HG02870 (cell line): ENCODE data around the gene FN1.

Experiments
- ATAC-seq: cut with Tn5 transposase; IDR thresholded peaks from one replicate; pipeline ENCODE4 v1.9.1; 2021; ENCODE audit warnings: mild to moderate bottlenecking, moderate library complexity; ENCODE audit not compliant: unreplicated experiment

Gene FN1

DNA sequence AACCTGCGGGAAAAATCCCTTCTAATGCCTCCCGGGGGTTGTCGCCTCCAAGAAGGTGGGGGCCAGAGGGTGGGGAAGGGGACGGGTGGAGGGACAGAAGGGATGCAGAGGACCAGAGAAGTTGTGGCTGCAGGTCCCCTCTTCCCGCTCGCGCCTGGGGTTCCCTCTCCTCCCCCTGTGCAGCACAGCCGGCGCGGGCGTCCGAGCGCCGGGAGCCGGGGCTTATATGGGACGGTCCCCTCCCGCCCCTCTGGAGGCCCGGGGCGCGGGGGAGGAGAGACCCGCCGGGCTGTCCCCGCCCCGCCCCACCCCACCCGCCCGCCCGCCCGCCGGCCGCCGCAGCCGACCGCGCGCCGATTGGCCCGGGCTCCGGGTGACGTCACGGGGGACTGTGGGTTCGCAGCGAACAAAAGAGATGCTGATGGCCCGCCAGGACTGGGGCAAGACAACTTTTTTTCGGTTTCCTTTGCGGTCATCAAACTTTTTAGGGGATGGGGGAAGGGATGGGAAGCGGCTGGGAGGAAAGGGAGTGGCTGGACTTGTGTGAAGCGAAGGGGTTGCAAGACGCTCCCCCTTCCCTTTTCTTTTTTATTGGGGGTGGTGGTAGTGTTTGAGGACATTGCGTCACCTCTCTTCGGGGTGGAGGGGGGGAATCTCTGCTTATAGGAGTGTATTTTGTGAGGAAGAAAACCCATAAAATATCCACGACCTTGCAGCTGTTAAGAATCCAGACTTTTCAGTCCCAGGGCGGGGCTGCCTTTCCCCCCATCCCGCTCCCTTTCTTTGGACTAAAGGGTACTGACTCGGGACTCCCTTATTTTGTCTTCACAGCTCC is at the start of gene FN1:
Gene FN1 (minus strand): TSS at position 199 of the 835 bp plus-strand sequence. CDS start 266 bp downstream, outside the sequence.
- ATAC-seq, result peak; percentile 86

DNA sequence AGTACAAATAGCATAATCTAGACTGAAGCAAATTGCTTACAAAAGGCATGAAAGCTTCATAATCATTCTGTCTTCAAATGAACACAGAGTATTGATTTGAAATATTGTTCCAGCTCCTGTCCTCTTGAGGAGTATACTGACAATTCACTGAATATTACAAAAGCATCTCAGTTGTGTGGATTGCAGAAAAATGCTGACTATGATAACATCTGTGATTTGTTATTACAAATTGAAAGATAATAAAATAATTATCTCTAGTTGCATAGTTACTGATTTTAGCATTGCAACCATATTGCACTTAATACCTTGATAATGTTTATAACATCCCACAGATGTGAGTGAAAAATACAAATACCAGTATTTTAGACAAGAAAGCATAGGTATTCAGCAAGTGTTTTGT is 49.2 kb upstream of the FN1 start:
- ATAC-seq, result no peak

DNA sequence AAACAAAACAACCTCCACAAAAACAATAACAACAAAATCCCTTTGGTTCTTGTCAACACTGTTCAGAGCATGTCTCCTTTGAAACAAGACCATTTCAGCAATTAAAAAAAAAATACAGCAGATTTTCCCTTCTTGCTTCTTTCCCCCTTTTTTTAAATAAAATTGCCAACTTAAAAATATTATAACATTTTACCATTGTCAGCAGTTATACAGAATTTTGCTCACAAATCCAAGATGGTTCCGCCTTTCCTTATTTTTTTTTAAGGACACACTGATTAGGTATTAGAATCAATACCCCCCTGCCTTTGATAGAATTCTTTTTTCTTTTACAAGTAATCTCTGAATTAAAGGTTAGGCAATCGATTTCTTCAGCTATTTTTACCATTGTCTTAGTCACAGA is 48.7 kb upstream of the FN1 start:
- no peak for ATAC-seq

DNA sequence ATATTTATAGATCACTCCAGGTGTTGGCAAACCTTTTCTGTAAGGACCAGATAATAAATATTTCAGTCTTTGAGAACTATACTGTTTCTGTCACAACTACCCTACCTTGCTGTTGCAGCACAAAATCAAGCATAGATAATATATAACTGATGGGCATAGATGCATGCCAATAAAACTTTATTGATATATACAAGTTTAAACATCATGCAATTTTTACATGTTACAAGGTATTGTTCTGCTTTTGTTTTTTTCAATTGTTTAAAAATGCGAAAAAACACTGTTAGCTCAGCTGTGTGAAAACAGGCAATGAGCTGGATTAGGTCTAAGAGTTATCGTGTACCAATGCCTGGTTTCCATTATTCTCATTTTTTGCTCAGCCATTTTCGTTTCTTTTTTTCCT is 47.6 kb upstream of the FN1 start:
- no peak for ATAC-seq

DNA sequence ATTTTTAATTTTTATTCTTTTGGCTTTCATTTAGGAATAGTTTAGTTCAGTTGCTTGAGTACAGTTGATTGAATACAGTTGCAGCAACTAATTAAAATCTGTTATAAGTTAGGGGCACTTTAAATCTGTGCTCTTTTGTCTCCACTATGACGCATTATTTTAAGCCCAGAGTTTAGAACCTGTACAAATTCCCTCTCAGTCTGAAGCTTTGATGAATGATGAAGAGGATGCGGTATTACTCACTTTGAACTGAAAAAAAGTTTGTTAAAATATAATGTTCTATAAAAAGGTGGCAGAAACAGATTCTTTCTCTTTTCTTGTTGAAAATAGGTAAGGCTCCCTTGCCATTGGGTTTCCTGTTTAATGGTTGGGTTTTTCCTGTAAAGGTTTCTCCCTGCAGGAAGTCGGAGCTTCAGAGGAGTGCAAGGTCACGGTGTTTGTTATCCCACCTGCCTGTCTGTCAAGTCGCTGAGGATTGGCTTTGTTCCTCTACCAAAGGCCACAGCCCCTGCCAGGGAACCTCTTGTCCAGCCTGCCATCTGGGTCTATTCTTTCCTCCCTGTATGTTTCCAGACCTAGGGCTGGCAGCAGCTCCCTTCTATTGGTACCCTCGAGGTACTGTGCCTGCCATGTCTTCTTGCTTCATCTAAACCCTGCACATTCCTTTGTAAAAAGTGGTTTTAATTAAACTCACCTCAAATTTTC is 43.8 kb upstream of the FN1 start:
- ATAC-seq, result no peak

DNA sequence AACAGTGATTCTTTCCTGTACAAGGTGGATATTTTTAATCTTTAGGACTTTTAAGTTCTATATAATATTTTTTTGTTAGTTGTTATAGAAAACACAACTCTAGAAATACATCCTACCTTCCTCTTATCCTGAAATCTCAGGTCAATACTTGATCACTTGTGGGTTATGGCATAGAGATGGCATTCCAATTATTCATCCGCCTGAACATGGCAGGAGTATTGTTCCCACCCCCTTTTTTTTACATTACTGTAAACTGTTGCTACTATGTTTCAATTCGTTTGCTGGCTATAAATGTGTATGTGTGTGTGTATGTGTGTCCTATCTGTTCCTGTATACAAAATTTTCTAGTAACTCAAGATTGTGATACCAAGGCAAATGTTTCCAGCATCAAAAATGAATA is 43.3 kb upstream of the FN1 start:
- no peak for ATAC-seq

DNA sequence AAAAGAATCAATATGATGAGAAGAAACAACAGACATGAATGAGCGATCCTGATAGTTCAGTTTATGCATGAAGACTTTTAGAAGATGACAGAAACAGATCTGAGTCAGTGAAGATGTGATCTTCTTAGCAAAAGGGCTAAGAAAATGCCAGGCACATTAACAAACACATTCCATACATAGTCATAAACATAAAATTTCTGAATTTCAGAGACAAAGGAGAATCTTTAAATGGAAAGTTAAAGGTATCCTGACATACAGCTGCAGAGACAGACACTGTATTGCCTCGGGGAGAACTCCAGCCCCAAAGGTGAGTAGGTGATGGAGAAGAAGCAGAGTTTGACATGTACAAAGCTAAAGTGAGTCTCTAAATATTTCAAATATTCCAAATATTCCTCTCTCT is 40.6 kb upstream of the FN1 start:
- ATAC-seq, result no peak

DNA sequence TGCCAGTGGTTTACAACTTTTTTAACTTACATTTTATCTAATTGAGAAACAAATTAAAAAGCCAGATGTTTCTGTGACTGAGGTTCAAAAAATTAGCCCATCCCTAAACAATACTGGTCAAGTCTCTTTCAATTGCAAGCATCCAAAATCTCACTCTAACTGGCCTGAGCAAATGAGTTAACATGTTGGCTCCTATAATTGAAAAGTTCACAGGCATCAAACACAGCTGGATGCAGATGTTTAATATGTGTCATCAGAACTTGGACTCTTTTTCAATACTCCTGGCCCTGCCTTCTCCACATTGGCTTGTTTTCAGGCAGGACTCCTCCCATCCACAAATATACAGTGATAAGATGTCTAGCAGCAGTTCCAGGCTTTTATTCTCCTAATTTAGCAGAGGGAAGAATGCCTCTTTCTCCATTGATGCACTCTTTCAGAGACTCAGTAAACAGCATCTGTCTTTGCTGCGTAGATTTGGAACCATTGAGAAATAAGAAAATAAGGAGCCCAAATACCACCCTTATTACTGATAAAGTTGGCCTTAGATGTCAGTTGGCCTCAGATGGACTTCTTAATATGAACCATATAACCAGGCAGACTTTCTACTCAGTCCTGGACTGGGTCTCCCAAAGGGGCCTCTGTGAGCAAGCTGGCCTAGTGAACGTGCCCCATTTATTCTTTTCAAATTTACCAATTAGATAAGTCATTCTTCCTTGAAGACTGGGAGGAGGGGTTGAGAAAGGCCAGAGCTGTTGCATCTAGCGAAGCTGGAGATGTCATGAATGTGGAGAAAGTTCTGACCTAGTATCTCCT is 30.4 kb upstream of the FN1 start:
- ATAC-seq, result no peak

DNA sequence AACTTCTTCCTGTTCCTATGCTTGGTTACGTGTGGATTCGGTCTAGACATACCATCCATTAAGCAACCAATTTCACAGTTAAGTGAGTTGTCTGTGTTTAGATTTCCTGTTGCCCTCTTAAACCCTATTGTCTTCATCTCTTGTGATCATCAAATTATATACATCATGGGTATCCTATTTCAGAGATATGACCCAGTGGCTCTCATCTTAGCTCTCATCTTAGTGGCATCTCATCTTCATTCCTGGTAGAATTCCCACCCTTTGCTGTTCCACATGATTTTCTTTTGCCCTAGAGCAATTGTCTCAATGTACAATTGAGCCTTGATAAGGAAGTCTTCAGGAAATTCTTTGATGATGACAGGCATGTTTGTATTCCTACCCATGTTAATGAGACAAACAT is 29.4 kb upstream of the FN1 start:
- ATAC-seq, result no peak

DNA sequence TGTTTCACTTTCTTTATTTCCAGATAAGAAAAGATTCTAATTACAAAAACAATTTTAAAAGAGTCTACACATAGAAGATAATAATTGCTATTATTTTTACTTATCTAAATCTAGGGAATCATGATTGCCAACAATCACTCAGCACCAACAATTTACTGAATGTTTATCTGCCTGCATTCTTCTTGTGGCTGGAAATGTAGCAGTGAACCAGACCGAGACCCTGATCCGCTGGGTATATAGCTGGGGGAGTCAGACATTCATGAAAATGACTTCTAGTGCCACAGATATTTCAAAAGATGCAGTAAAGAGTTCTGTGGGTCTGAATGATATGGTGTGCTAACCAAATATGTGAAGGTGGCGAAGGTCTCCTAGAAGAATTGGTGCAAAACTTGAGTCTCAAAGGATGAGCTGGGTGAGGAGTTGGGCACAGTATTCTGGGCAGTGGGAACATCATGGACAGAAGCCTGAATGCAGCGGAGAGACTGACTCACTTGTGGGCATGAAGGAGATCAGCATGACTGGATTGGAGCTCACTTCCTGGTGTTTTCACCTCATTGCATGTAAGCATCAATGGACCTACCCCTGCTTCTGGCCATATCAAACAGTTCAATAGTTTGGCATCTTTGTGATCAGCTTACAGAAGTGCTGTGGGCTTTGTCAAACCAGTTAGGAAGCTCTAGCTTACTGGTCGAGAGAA is 26.1 kb upstream of the FN1 start:
- ATAC-seq, result no peak

DNA sequence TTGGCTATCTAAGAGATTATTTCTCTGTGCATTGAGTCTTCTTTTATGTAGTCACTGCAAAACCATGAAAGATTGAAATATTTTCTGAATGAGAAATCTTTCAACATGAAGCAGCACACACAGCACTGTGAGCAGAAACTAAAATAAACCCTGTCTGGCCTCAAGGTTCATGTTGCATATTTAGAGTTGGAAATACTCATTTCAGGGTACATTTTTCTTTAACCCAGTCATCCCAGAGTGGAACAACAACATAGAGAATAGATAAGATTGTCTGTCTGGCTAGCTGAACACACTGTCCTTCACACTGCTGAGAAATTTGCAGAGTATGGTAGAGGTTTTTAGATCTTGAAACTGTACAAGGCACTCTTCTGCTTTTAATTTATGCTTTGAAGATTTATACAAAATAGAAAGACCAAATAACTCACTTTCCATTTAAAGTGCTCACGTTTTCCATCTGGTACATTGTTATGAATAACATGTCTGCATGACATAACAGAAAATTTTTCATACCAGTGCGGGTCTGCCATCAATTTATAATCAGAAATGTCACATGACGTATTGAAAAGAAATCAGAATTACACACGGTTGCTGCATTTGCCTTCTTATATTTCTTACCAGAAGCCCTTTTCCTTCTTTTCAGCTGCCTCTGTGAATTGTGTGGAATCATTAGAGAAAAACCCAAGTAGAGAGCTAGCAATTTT is 25.0 kb upstream of the FN1 start:
- no peak for ATAC-seq

DNA sequence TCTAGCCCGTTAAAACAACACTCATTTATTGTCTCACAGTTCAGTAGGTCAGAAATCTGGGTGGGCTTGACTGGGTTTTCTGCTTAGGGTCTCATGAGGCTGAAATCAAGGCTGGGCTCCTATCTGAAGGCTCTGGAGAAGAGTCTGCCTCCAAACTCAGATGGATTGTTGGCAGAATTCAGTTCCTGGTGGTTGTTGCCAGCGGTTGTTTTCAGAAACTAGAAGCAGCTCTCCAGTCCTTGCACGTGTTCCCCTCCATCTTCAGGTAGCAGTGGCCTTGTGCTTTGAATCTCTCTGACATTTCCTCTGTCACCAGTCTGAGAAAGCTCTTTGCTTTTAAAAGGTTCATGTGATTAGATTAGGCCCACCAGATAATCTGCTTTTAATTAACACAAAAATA is 20.1 kb upstream of the FN1 start:
- no peak for ATAC-seq

DNA sequence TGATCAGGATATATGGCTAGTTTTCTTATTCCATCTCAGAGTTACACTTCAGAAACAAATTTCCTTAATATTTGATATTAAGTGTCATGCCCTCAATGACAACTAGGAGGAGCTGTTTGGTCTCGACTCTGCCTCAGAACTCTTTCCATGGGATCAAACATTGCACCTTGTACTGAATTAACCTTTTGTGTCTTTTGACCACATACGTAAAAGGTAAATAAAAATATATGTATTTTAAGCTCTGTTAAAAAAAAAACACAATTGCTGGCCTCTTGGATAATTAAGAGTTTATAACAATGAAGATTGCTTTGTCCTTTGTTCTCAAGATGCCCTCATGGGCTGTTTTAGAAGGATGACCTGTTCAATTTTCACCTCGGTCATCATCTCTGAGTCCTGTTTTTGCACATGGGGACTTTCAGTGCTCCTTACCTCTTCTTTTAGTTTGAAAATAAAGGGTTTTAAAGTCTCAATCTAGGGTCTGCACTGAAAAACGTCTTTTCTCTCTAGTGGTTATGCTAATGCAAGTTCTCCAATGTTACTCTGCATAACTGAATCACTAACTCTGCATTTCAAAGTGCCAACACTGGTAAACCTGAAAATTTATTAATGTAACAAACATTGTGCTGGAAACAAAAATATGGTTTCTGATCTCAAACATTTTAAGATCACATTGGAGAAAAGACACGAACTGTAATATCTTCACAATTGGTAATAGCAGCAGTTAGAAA is 18.8 kb upstream of the FN1 start:
- ATAC-seq, result peak; percentile 61

DNA sequence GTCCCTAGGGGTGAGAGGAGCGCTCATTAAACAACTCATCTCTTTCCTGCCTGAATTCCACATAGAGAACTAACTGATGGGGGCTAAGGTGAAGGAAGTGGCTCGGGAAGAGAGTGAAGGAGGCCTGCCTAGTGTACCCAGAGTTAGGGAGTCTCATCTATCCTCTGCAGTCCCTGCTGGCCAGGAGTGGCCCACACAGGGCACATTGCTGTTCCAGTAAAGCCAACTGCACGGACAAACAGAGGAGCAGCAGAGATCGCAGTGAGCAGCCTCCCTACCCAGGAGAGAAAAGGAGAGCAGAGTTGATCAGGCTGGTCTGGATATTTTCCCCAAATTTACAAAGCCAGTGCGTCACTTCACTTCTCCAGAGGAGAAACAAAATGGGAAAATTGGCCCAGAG is 16.9 kb upstream of the FN1 start:
- no peak for ATAC-seq

DNA sequence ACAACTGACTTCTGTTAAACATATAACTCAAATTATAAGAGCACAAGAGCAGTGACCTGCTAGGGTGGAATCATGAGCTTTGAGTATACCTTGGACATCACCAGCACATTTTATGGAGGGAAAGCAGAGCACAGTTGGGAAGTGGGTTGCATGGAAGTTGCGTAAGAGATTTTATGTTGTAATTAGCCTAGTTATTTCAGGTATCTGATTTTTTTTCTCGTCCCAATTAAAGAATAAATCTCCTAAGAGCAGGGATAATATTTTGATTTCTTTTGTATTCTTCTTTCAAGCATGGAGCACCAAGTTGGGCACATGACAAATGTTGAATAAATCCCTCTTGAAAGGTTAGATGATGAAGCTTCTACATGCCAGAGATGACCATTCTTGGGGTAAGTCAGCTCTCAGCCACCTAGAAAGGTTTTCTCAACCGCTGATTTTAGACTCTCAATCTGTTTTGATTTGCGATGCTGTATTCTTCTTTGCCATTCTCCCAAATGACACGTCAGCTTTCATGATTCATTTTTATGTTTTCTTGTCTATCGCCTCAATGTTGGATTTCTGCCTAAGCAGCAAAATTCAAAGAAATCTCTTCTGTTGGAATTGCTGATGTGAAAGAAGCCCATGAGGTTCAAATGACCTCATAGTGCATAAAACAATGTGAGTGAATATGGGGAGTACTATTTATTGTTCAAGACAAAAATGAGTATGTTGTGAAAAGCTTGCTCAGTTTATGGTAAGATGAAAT is 15.3 kb upstream of the FN1 start:
- ATAC-seq, result no peak

DNA sequence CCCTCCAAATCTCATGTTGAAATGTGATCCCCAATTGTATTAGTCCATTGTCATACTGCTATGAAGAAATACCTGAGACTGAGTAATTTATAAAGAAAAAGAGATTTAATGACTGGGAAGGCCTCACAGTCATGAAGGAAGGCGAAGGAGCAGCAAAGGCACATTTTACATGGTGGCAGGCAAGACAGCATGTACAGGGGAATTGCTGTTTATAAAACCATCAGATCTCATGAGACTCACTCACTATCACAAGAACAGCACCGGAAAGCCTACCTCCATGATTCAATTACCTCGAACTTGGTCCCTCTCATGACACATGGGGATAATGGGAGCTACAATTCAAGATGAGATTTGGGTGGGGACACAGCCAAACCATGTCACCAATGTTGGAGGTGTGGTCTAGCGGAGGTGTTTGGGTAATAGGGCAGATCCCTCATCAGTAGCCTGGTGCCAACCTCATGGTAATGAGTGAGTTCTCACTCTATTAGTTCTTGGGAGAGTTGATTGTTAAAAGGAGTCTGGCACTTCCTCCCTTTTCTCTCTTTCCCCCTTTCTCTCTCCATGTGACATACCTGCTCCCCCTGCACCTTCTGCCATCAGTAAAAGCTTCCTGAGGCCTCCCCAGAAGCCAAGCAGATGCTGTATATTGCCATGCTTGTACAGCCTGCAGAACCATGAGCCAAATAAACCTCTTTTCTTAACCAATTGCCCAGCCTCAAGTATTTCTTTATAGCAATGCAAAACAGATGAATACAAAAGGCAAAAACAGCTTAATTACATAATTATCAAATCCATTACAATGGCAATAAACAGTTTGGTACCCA is 14.5 kb upstream of the FN1 start:
- no peak for ATAC-seq

DNA sequence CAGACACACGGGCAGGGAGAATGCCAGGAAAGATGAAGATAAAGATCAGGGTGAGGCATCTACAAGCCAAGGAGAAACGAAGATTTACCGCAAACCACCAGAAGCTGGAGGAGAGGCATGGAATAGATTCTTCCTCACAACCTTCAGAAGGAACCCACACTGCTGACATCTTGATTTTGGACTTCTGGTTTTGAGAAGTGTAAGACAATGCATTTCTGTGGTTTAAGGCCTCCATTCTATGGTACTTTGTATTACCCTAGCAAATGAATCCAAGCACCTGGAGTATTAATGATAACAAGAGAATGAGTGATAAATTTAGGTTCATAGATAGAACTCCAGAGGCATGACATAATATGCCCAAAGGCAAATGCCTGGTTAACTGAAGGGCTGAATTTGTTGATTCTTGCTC is 11.8 kb upstream of the FN1 start:
- no peak for ATAC-seq

DNA sequence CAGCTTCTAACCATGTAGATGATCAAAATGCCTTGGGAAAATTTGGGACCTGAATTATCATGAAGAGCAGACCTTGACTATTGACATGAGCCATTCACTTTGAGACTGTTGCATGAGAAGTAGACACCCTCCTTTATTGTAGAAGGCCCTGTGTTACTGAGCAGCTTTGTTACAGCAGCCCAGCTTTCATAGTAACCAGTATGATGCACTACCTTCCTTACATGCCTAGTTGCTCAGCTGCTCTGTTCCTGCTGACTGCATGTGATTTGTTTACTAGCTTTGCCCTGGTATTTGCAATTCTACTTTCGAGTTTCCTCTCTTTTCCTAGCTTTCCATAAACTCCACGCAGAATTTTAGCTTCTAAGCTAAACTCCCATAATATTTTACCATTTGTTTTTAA is 11.2 kb upstream of the FN1 start:
- ATAC-seq, result no peak
